Left lung (tissue), 10 donors: ENCODE measurements around the gene TXNDC12. TPM values are rescaled to one million over a fixed set of nuclear protein-coding genes. Genes with fewer than 3 reads are reported as not detected.
"Not testable (repeated sequence)": the region's sequence is repeated elsewhere in the genome, so short reads cannot be mapped to it uniquely, and the experiment has no call there.

Experiments
- ATAC-seq: fragments of 200-7000 bp; cut with Tn5 transposase; one replicate; pipeline ENCODE4 v1.9.1; 2020; ENCODE audit warnings: moderate library complexity
- DNase-seq, 4 donors: peaks; one replicate each; pipeline ENCODE4 v3.0.0-alpha.2; 2013 to 2020
- H3K27ac ChIP-seq, 2 donors: fragments of 200-600 bp; sonication (generic) in 1 of 2; one replicate each; pipeline versions ENCODE4 v1.5.0 to v1.8.0; 2020 to 2021
- H3K27me3 ChIP-seq, 2 donors: fragments of 200-600 bp; sonication (generic) in 1 of 2; one replicate each; pipeline versions ENCODE4 v1.5.0 to v1.8.0; 2020 to 2021
- H3K36me3 ChIP-seq, 2 donors: fragments of 200-600 bp; sonication (generic) in 1 of 2; one replicate each; pipeline versions ENCODE4 v1.5.0 to v1.8.0; 2020 to 2021
- H3K4me1 ChIP-seq, 2 donors: fragments of 200-600 bp; one replicate each; pipeline ENCODE4 v1.8.0; 2021
- H3K4me3 ChIP-seq, 2 donors: fragments of 200-600 bp; sonication (generic) in 1 of 2; one replicate each; pipeline versions ENCODE4 v1.5.0 to v1.8.0; 2020 to 2021; ENCODE audit warnings: mild to moderate bottlenecking in 1 of 2
- H3K9me3 ChIP-seq, 2 donors: fragments of 200-600 bp; sonication (generic) in 1 of 2; one replicate each; pipeline versions ENCODE4 v1.5.0 to v1.8.0; 2020 to 2021
- CTCF ChIP-seq, 2 donors: fragments of 200-600 bp; sonication (generic) in 1 of 2; IDR thresholded peaks; one replicate each; pipeline versions ENCODE4 v1.5.0 to v1.8.0; 2021; ENCODE audit warnings: antibody characterized with exemption in 2 of 2
- intact Hi-C, 2 donors: fragments of 100-400 bp; cut with DNase I; formaldehyde crosslinking; loops; one replicate each; pipeline versions ENCODE4 v1.11.2 to v1.14.2; 2022
- polyA plus RNA-seq, 6 donors: library from polyadenylated mRNA; unstranded; fragments of 120-200 nt; gene quantifications; one replicate each; pipeline ENCODE4 v1.2.1, GENCODE V29; 2013; ENCODE audit not compliant: insufficient read length in 6 of 6
- total RNA-seq, 2 donors: library from RNA; stranded (reverse); fragmentation: NEBNext Ultra II Directional; extraction: Animal tissue kit (Norgen Biotek cat#: 25700); gene quantifications; one replicate each; pipeline ENCODE4 v1.2.1, GENCODE V29; 2021
- donor health status: DM: no; HTN: yes; CAD: no.
- donor health status: DM: no; HTN: no; CAD: no.

Gene TXNDC12
- total and polyA plus RNA-seq, 8 donors: 43.5 to 60.8 (median 56.4) TPM

GRCh38 chr1:52028328-52028727 is 26.7 kb downstream of the TXNDC12 start:
- Histone ChIP-seq H3K4me1 (peaks cover 14 to 40% of the 10 kb centered on the region in 2 donors), H3K9me3 (no peaks in the 10 kb centered on the region), H3K4me3 (no peak overlapping the region), H3K27ac (no peak overlapping the region), H3K27me3 (no peaks in the 10 kb centered on the region), H3K36me3 (peaks cover 6 to 48% of the 10 kb centered on the region in 2 donors)
- DNase-seq (no peak), ATAC-seq (no peak)
- intact Hi-C loops: no loop called here
- no peak for TF ChIP-seq CTCF (IDR thresholded peaks at IDR 0.05)

- Histone ChIP-seq H3K27ac (no peak overlapping the region), H3K36me3 (peaks cover 6 to 69% of the 10 kb centered on the region in 2 donors), H3K4me3 (no peak overlapping the region), H3K9me3 (no peaks in the 10 kb centered on the region), H3K27me3 (no peaks in the 10 kb centered on the region), H3K4me1 (peaks cover 0 to 22% of the 10 kb centered on the region in 2 donors)
- intact Hi-C loops: no loop called here
- ATAC-seq (no peak), DNase-seq (no peak)
- no peak for TF ChIP-seq CTCF (IDR thresholded peaks at IDR 0.05)
Measured at GRCh38 chr1:52026278-52026677, 28.7 kb downstream of the TXNDC12 start.

GRCh38 chr1:52022133-52022532 is 32.9 kb downstream of the TXNDC12 start:
- H3K27ac ChIP-seq: no peak overlapping the region
- no peaks in the 10 kb centered on the region for H3K27me3 ChIP-seq
- DNase-seq (no peak), ATAC-seq (no peak)
- H3K9me3 ChIP-seq: no peaks in the 10 kb centered on the region
- H3K4me1 ChIP-seq: no peaks in the 10 kb centered on the region
- intact Hi-C loops: no loop called here
- H3K4me3 ChIP-seq: no peak overlapping the region
- no peak for TF ChIP-seq CTCF (IDR thresholded peaks at IDR 0.05)
- H3K36me3 ChIP-seq: peaks cover 6 to 77% of the 10 kb centered on the region in 2 donors

- intact Hi-C loops: no loop called here
- TF ChIP-seq CTCF (IDR thresholded peaks at IDR 0.05): no peak
- no peak for DNase-seq
- no peak overlapping the region for H3K27ac ChIP-seq
- no peaks in the 10 kb centered on the region for H3K4me1 ChIP-seq
- no peaks in the 10 kb centered on the region for H3K36me3 ChIP-seq
- ATAC-seq: no peak
- H3K9me3 ChIP-seq: no peaks in the 10 kb centered on the region
- H3K27me3 ChIP-seq: peaks cover 0 to 41% of the 10 kb centered on the region in 2 donors
- H3K4me3 ChIP-seq: no peak overlapping the region
Measured at GRCh38 chr1:52008071-52008809, 46.8 kb downstream of the TXNDC12 start.

GRCh38 chr1:52007215-52008002 is 47.6 kb downstream of the TXNDC12 start:
- Histone ChIP-seq H3K36me3 (no peaks in the 10 kb centered on the region), H3K27ac (no peak overlapping the region), H3K9me3 (no peaks in the 10 kb centered on the region), H3K4me3 (no peak overlapping the region), H3K27me3 (peaks cover 0 to 50% of the 10 kb centered on the region in 2 donors), H3K4me1 (no peaks in the 10 kb centered on the region)
- TF ChIP-seq CTCF (IDR thresholded peaks at IDR 0.05): no peak
- ATAC-seq (no peak), DNase-seq (no peak)
- intact Hi-C loops: no loop called here

- H3K4me3 ChIP-seq, H3K36me3 ChIP-seq, intact Hi-C loops, ATAC-seq, H3K9me3 ChIP-seq, H3K4me1 ChIP-seq, DNase-seq, H3K27ac ChIP-seq: not testable (repeated sequence)
- peaks cover 0 to 50% of the 10 kb centered on the region in 2 donors for H3K27me3 ChIP-seq
Measured at GRCh38 chr1:52006081-52006553, 48.9 kb downstream of the TXNDC12 start.

GRCh38 chr1:52005548-52005947 is 49.4 kb downstream of the TXNDC12 start:
- H3K4me3 ChIP-seq, DNase-seq, H3K27ac ChIP-seq, H3K9me3 ChIP-seq, intact Hi-C loops, ATAC-seq, H3K4me1 ChIP-seq, H3K36me3 ChIP-seq: not testable (repeated sequence)
- peaks cover 0 to 50% of the 10 kb centered on the region in 2 donors for H3K27me3 ChIP-seq
